Body of pancreas (tissue), 4 donors: ENCODE results near the gene PAM. TPM values are rescaled to one million over a fixed set of nuclear protein-coding genes. Genes with fewer than 3 reads are reported as not detected.

Experiments used
- ATAC-seq: fragments of 150-250 bp; one replicate; pipeline ENCODE4 v1.9.1; 2016
- DNase-seq, 4 donors: peaks; one replicate each; pipeline ENCODE4 v3.0.0-alpha.2; 2019
- H3K27ac ChIP-seq, 4 donors: fragments of 200-600 bp; sonication (generic); 1 replicate in 3 of 4; 2 replicates in 1 of 4; pipeline versions ENCODE4 v1.5.1 to v1.6.1; 2016 to 2019; ENCODE audit warnings: mild to moderate bottlenecking in 1 of 4, mixed read lengths in 1 of 4, moderate library complexity in 1 of 4
- H3K27me3 ChIP-seq, 2 donors: fragments of 200-600 bp; sonication (generic); one replicate each; pipeline ENCODE4 v1.6.0; 2016; ENCODE audit warnings: mild to moderate bottlenecking in 1 of 2
- H3K36me3 ChIP-seq, 2 donors: fragments of 200-600 bp; sonication (generic); replicated peaks in 1 of 2; 2 replicates each; pipeline ENCODE4 v1.5.1; 2016; ENCODE audit warnings: low read depth in 2 of 2; ENCODE audit not compliant: insufficient read depth in 1 of 2
- H3K4me1 ChIP-seq: fragments of 200-600 bp; sonication (generic); one replicate; pipeline ENCODE4 v1.6.0; 2016
- H3K4me3 ChIP-seq, 2 donors: fragments of 200-600 bp; sonication (generic); 1 replicate in 1 of 2; 2 replicates in 1 of 2; pipeline ENCODE4 v1.5.1; 2016 to 2019
- H3K9me3 ChIP-seq, 3 donors: fragments of 200-600 bp; sonication (generic); 1 replicate in 2 of 3; 2 replicates in 1 of 3; pipeline ENCODE4 v1.5.1; 2016
- CTCF ChIP-seq, 7 experiments: fragments of 450-650 bp in 4 of 7; fragments of 200-600 bp in 3 of 7; sonication (generic) in 3 of 7; IDR thresholded peaks; one replicate each; pipeline ENCODE4 v1.5.1; 2016 to 2019; ENCODE audit warnings: antibody characterized with exemption in 7 of 7
- POLR2A ChIP-seq, 3 donors: fragments of 450-650 bp; IDR thresholded peaks; one replicate each; pipeline ENCODE4 v1.6.1; 2016; ENCODE audit warnings: antibody characterized with exemption in 3 of 3, mild to moderate bottlenecking in 2 of 3
- WGBS, 2 donors: methylation state at CpG; one replicate each; pipeline ENCODE4 v1.1.5; 2017; 5-methylcytosine and 5-hydroxymethylcytosine counted together
- intact Hi-C: fragments of 100-400 bp; cut with DNase I; formaldehyde crosslinking; loops from one replicate; pipeline ENCODE4 v1.15.1; 2023
- total RNA-seq, 2 donors: library from RNA; depleted of rRNA; stranded (reverse); fragments of >200 nt; gene quantifications; one replicate each; pipeline ENCODE4 v1.1.0, GENCODE V29; 2016

The PAM gene
- total RNA-seq, 2 donors from 2014 or later = 75.2 to 111 TPM

- no peak overlapping the region for H3K4me3 ChIP-seq
- no peak overlapping the region for H3K27ac ChIP-seq
- WGBS, 2 donors = 69 to 81% methylated on average over 3 of the region's 3 CpGs
- H3K36me3 ChIP-seq = no peaks in the 10 kb centered on the region
- no peak for ATAC-seq
- DNase-seq = no peak
- intact Hi-C loops = no loop called here
- H3K9me3 ChIP-seq = no peaks in the 10 kb centered on the region
- H3K27me3 ChIP-seq = no peaks in the 10 kb centered on the region
- H3K4me1 ChIP-seq = peaks cover 13% of the 10 kb centered on the region
- TF ChIP-seq CTCF (IDR thresholded peaks at IDR 0.05) = no peak
- no peak for TF ChIP-seq POLR2A (IDR thresholded peaks at IDR 0.05)
Observed at GRCh38 chr5:102794677-102795331, 39.7 kb downstream of the PAM start.

DNA sequence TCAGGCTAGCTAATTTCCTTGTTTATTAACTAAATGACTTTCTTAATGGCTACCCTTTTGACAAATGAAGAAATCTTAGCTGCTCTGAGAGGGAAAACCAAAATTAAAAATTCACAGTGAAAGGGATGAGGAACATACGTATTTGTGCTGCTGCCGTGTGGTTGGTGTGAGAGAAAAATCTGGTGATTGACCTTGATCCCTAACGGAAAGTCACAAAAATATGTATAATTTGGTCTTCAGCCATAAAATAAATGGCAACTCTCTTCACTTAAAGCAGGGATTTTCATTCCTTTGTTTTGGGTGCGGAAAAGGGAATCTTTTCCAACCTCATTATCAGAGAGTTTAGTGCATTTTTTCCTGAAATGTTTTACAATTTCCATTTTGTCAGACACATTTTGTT, 40.4 kb downstream of the PAM start:
- ATAC-seq (no peak), DNase-seq (no peak)
- H3K27ac ChIP-seq = no peak overlapping the region
- no peak for TF ChIP-seq CTCF (IDR thresholded peaks at IDR 0.05)
- no peak for TF ChIP-seq POLR2A (IDR thresholded peaks at IDR 0.05)
- no peaks in the 10 kb centered on the region for H3K9me3 ChIP-seq
- intact Hi-C loops = no loop called here
- H3K27me3 ChIP-seq = no peaks in the 10 kb centered on the region
- 57 to 58% methylated on average over 4 of the region's 4 CpGs for WGBS, 2 donors
- H3K36me3 ChIP-seq = no peaks in the 10 kb centered on the region
- H3K4me3 ChIP-seq = no peak overlapping the region
- H3K4me1 ChIP-seq = peaks cover 13% of the 10 kb centered on the region

- Histone ChIP-seq H3K9me3 (no peaks in the 10 kb centered on the region), H3K4me3 (no peak overlapping the region), H3K27ac (no peak overlapping the region), H3K27me3 (no peaks in the 10 kb centered on the region), H3K4me1 (peaks cover 13% of the 10 kb centered on the region), H3K36me3 (no peaks in the 10 kb centered on the region)
- TF ChIP-seq POLR2A (IDR thresholded peaks at IDR 0.05) (no peak), CTCF (IDR thresholded peaks at IDR 0.05) (no peak)
- 93 to 95% methylated on average over 2 of the region's 2 CpGs for WGBS, 2 donors
- DNase-seq = no peak
- ATAC-seq = no peak
- intact Hi-C loops = no loop called here
Observed at GRCh38 chr5:102796009-102796408, 40.9 kb downstream of the PAM start.

DNA sequence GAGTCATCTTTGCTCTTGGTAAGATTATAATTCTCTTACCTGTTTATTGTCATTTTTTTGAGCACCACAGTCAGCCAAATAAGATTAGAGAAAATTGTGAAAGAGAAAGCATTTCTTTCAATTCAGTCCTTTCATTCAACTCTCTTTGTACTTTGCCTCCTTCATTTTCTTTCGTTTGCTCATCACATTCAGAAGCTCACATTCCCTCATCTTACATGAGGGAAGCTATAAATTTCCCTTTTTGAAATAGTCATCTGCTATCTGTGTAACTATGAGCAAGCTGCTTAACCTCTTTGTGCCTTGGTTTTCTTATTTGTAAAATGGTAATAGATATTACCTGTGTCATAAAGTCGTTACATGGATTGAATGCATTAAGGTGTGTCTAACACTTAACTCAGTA, 41.4 kb downstream of the PAM start:
- Histone ChIP-seq H3K27ac (no peak overlapping the region), H3K4me3 (no peak overlapping the region), H3K4me1 (peaks cover 13% of the 10 kb centered on the region), H3K9me3 (no peaks in the 10 kb centered on the region), H3K27me3 (no peaks in the 10 kb centered on the region), H3K36me3 (no peaks in the 10 kb centered on the region)
- no peak for ATAC-seq
- 94 to 96% methylated on average over 2 of the region's 2 CpGs for WGBS, 2 donors
- TF ChIP-seq CTCF (IDR thresholded peaks at IDR 0.05) (no peak), POLR2A (IDR thresholded peaks at IDR 0.05) (no peak)
- intact Hi-C loops = no loop called here
- DNase-seq = no peak

DNA sequence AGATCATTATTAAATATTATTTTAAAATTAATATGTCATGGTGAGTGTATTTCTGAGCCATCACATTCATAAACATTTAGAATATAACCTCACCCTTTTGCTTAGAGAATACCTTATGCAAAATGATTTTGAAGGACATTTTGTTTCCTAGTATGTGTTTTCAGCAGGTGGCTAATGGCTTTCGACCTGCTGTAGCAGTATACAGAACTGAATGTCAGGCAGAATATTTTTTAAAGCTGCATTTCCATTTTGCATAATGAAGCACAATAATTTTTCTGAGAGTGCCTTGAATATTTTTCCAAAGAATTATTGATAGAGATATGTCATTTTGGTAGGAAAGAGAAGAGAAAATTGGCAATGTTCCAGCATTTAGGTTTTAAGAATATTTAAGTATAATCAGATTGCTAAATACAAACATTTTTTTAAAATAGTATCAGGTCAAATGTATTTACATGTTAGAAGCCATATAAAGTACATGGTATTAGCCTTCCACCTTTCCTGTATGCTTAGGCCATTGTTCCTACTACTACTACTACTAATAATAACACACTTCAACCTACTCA, 42.3 kb downstream of the PAM start:
- no peaks in the 10 kb centered on the region for H3K27me3 ChIP-seq
- no peak overlapping the region for H3K4me3 ChIP-seq
- peaks cover 13% of the 10 kb centered on the region for H3K4me1 ChIP-seq
- H3K9me3 ChIP-seq = no peaks in the 10 kb centered on the region
- DNase-seq (no peak), ATAC-seq (no peak)
- TF ChIP-seq CTCF (IDR thresholded peaks at IDR 0.05) (no peak), POLR2A (IDR thresholded peaks at IDR 0.05) (no peak)
- H3K36me3 ChIP-seq = no peaks in the 10 kb centered on the region
- no peak overlapping the region for H3K27ac ChIP-seq
- 90 to 93% methylated on average over 1 of the region's 1 CpG for WGBS, 2 donors
- intact Hi-C loops = no loop called here
